ENCODE results near the gene CLEC7A.

GRCh38 chr12:10069099-10069498 lies 60.9 kb downstream of the CLEC7A start:
- no peak for TF ChIP-seq CTCF (IDR thresholded peaks at IDR 0.05 in 4 of 5, conservative IDR thresholded peaks at IDR 0.05 in 1 of 5)
- TF ChIP-seq POLR2A (IDR thresholded peaks at IDR 0.05), result no peak
